ENCODE measurements around the gene GRID1.

GRID1 gene

DNA sequence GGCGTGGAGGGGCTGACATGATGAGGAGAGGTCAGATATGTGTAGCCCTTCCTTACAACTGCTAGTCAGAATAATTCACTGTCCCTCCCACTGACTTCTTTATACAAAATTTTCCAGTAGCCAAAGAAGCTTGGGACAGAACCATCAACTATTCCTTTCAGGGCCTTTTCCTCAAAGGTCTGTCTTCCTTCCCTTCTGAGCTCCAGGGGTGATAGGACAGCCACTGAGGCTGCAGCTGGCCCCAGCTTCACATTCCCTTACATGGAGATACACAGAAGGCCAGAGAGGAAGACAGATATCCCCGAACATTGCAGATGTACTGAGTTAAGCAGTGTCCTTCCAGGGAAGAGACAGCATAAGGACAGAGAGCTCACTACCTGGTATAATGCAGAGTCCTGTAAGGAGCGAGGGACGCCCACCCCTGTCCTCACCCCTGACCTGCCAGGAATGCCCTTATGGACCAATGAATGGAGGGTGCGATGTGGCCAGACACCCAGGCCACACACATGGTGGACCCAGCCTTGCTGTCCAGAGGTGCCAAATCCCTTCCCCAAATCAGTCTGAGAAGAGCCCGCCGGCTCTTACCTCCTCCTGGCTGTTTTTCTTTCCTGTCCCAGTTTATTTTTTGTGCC is 754.7 kb downstream of the GRID1 start:
- no peaks in the 10 kb centered on the region for H3K4me1 Mint-ChIP-seq (ENCODE audit: low read depth)
- H3K27ac Mint-ChIP-seq = no peak overlapping the region
- H3K9me3 Mint-ChIP-seq = no peaks in the 10 kb centered on the region
- intact Hi-C loops (cut with micrococcal nuclease) = no loop called here
- no peak overlapping the region for H3K4me3 Mint-ChIP-seq
- no peaks in the 10 kb centered on the region for H3K36me3 Mint-ChIP-seq (ENCODE audit: low read depth)
- no peaks in the 10 kb centered on the region for H3K27me3 Mint-ChIP-seq

DNA sequence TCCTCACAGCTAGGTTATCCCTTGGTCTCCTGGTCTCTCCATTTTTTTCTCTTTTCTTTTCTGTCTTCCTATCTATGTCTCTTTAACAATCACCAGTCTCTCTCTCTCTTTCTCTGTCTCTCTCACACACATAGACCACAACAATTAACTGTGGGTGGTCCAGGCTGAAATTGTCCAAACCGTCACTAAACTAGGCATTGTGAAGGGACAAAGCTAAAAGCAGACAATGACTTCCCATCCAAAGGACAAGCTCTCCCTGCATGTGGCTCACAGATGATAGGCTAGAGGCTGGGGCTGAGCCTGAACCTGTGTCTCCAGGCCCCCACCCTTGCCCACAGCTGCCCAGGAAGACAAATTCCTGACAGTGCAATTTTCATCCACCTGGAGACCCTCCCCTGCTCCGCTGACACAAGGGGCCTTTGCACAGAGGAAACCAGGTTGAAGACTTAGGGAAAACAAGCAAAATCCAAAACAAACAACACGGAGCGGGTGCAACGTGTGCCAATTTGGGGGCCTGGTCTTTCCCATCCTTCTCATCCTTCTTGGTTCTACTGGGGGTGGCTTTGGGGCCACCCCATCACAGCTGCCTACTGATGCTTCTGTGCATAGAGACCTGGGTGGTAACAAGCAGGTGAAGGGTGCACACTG is 755.4 kb downstream of the GRID1 start:
- Mint-ChIP-seq H3K27me3 (no peaks in the 10 kb centered on the region), H3K27ac (no peak overlapping the region), H3K4me3 (no peak overlapping the region), H3K9me3 (no peaks in the 10 kb centered on the region), H3K4me1 (ENCODE audit: low read depth) (no peaks in the 10 kb centered on the region), H3K36me3 (ENCODE audit: low read depth) (no peaks in the 10 kb centered on the region)
- intact Hi-C loops (cut with micrococcal nuclease) = no loop called here

DNA sequence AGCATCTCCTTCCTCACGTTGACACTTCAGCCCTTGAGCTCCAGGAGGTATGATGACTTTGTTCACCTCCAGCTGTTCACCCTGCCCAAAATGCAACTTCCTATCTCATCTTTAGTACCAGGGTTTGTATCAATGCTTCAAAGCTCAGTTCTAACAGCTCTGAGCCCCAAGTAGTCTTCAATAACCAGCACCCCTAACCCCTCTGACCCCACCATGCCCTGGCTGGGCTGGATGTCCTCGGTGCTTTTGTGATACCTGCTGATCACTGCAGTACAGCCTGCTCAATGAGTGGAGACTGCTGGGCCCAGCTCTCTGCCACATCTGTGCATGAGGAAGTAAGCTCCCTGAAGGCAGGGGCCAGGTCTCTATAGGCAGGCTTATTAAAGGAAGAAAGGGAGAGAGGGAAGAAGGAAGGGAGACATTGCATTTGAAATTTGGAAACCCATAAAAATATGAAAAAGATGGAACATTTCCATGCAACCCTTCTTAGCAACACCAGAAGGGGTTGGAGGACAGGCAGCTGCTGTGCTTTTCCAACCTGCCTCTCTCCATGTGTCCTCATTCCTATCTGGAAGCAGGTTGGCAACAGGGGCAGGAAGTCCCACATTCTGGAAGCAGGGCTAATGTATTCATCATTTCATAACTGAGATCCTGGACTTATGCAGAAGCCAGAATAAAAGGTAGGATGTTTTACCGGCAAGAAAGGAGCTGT is 756.1 kb downstream of the GRID1 start:
- intact Hi-C loops (cut with micrococcal nuclease) = no loop called here
- Mint-ChIP-seq H3K4me1 (ENCODE audit: low read depth) (no peaks in the 10 kb centered on the region), H3K27ac (no peak overlapping the region), H3K4me3 (no peak overlapping the region), H3K27me3 (no peaks in the 10 kb centered on the region), H3K9me3 (no peaks in the 10 kb centered on the region), H3K36me3 (ENCODE audit: low read depth) (no peaks in the 10 kb centered on the region)

DNA sequence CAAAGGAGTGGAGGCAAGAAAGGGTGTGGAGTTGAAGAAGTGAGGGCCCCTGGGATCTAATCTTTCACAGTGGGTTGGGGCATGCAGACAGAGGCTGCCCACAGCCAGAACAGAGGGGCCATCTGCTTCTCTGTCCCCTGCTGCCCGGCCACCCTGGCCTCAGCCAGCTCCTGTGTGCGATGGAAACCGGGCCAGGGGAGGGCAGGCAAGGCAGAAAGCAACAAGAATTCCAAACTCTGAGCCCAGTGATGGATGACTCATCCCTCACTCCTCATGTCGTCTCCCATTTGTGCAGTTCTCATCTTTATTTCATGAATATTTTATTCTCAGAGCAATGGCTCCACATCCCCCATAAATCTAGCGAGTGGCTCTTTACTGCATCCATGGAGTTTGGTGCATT is 757.1 kb downstream of the GRID1 start:
- no peaks in the 10 kb centered on the region for H3K36me3 Mint-ChIP-seq (ENCODE audit: low read depth)
- H3K9me3 Mint-ChIP-seq = no peaks in the 10 kb centered on the region
- H3K27ac Mint-ChIP-seq = no peak overlapping the region
- H3K4me1 Mint-ChIP-seq (ENCODE audit: low read depth) = no peaks in the 10 kb centered on the region
- no peaks in the 10 kb centered on the region for H3K27me3 Mint-ChIP-seq
- intact Hi-C loops (cut with micrococcal nuclease) = no loop called here
- no peak overlapping the region for H3K4me3 Mint-ChIP-seq

DNA sequence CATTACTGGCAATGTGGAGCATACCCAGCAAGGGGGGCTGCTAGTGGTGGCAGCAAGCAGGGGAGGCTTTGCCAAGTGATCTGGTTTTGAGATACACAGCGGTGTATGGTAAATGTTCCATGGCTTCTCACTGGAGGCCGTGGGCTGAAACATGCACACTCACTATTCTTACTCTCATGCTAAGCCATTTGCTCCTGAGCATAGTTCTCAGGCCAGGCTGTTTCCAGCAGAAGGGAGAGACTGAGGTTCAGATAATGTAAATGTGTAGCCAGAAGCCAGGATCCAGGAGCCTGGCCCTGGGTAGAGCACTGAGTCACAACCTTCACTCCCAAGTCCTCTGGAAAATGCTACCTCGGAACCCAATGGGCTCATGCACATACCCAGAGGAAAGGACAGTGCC is 757.9 kb downstream of the GRID1 start:
- no peak overlapping the region for H3K4me3 Mint-ChIP-seq
- no peak overlapping the region for H3K27ac Mint-ChIP-seq
- intact Hi-C loops (cut with micrococcal nuclease) = no loop called here
- no peaks in the 10 kb centered on the region for H3K27me3 Mint-ChIP-seq
- no peaks in the 10 kb centered on the region for H3K9me3 Mint-ChIP-seq
- H3K36me3 Mint-ChIP-seq (ENCODE audit: low read depth) = no peaks in the 10 kb centered on the region
- H3K4me1 Mint-ChIP-seq (ENCODE audit: low read depth) = no peaks in the 10 kb centered on the region

DNA sequence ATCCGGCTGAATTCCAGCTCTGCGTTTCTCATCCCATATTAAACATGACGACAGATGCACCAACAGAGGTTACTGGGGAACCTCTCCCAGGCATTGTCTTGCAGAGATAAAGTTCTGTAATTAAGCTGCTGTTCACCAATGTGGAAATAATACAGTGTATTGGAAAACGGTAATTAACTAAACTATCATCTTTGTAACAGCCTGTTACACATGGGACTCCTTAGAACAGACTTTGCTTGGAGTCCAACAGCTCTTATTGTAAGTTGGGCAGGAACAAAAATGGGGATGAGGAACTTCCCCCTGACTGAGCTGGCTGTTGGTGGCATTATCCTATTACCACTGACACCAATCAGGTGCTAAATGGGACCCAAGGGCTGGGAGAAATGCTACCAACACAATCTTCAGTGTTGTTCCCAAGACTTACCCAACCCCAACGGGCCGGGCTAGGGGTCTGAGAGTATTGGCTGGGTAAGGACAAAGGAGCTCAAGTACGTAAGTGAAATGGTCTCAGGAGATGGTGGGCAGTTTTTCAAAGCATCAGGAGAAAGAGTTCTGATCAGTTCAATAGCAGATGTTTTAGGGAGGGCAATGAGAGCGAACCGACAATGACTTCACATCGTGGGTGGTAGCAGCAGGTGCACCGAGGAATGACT is 759.4 kb downstream of the GRID1 start:
- Mint-ChIP-seq H3K27me3 (no peaks in the 10 kb centered on the region), H3K4me3 (no peak overlapping the region), H3K4me1 (ENCODE audit: low read depth) (no peaks in the 10 kb centered on the region), H3K27ac (no peak overlapping the region), H3K36me3 (ENCODE audit: low read depth) (no peaks in the 10 kb centered on the region), H3K9me3 (no peaks in the 10 kb centered on the region)
- intact Hi-C loops (cut with micrococcal nuclease) = no loop called here

DNA sequence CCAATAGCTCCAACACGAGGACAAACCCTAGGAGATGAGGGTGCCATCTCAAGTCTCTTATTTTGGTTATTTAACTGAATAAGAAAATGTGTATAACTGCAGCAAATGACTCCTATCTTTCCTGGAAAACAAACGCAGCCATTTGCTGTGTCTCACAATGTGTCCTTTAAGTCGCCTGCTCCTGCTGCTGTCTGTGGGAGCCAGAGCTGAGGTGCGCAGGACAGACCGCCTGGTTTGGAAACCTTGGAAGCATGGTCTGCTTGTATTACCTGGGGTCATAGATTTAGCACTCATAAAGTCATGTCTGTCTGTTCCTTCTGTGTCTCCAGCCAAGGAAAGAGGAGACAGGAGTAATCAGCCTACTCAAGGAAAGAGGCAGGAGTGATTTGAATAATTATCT is 760.2 kb downstream of the GRID1 start:
- H3K4me3 Mint-ChIP-seq = no peak overlapping the region
- no peak overlapping the region for H3K27ac Mint-ChIP-seq
- no peaks in the 10 kb centered on the region for H3K9me3 Mint-ChIP-seq
- no peaks in the 10 kb centered on the region for H3K27me3 Mint-ChIP-seq
- H3K36me3 Mint-ChIP-seq (ENCODE audit: low read depth) = no peaks in the 10 kb centered on the region
- H3K4me1 Mint-ChIP-seq (ENCODE audit: low read depth) = no peaks in the 10 kb centered on the region
- intact Hi-C loops (cut with micrococcal nuclease) = no loop called here

DNA sequence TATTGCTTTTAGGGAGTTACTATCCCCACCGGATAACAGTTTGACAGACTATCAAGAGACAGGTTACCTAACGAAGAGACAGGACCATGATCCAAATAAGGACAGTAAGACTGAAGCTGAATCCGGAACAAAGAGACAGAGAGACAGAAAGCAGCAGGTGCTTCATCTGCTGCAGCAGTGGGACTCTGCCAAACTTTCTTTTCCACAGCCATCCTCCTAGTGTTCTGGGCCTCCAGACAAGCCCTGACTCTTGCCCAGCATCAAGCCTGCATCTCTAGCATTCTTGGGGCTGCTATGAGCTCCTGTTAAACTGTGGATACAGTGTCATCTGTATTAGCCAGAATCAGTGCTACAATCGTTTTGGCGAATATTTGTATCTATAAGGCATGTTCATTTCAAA is 761.7 kb downstream of the GRID1 start:
- H3K36me3 Mint-ChIP-seq (ENCODE audit: low read depth) = no peaks in the 10 kb centered on the region
- no peak overlapping the region for H3K4me3 Mint-ChIP-seq
- H3K27ac Mint-ChIP-seq = no peak overlapping the region
- H3K4me1 Mint-ChIP-seq (ENCODE audit: low read depth) = no peaks in the 10 kb centered on the region
- intact Hi-C loops (cut with micrococcal nuclease) = no loop called here
- no peaks in the 10 kb centered on the region for H3K9me3 Mint-ChIP-seq
- no peaks in the 10 kb centered on the region for H3K27me3 Mint-ChIP-seq

DNA sequence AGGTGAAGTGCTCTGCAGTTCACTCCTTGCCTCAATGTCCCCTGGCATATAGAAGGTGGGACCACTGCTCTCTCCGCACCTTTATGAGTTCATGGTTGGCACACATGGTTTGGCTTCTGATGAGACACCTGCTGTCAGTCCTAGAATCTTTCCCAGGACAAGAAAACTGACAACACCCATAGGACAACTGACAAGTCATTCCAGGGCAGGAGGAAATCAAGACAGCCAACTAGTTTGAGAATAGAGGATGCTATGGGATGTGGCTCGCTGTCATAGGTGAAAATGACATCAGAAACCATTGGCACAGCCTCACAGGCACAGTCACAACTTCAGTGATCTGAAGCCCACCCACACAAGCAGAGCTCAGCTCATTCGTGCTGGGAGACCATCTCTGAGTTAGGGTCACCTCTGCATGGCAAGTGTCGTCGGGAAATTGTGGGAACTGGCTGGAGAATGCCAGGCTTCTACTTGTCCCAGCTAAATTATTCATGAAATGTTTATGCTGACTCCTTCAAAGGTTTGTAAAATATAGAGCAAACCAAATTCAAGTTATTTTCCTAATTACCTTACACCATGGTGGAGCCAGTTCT is 762.4 kb downstream of the GRID1 start:
- Mint-ChIP-seq H3K4me3 (no peak overlapping the region), H3K9me3 (no peaks in the 10 kb centered on the region), H3K27me3 (no peaks in the 10 kb centered on the region), H3K36me3 (ENCODE audit: low read depth) (no peaks in the 10 kb centered on the region), H3K27ac (no peak overlapping the region), H3K4me1 (ENCODE audit: low read depth) (no peaks in the 10 kb centered on the region)
- intact Hi-C loops (cut with micrococcal nuclease) = no loop called here

DNA sequence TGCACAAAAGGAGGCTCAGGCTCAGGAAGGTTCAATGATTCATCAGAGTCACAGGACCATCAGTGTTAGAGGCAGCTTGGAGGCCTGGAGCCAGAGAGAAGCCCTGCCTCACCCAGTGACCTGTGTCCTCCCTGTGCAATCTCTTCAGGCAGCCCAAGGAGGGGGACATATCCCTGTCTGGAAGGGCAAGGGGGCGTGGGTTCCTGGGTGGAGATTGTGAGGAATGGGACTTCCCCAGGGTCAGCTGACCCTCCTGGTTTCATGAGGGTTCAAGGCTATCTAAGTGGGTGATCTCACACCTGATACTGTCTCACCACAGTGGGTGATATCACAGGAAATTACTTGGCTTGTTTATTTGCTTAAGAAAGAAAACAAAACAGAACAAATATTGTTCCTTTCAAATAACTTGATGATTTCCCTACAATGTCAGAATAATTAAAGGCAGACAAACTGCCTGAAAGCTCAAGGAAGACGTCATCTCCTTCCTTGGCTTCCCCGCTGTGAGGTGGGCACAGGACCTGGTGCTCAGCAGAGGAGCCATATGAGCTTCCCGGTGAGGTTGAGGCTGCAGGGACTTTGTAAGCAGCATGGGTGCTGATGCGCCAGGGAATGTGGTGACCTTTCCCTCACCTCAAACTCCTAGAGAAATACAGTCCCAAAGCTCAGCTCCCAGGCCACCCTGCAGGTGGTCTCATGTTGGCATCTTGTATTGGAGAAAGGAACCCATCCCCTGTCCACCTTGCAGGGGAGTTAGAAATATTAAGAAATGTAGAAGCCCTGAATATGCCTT is 763.2 kb downstream of the GRID1 start:
- intact Hi-C loops (cut with micrococcal nuclease) = no loop called here
- no peaks in the 10 kb centered on the region for H3K9me3 Mint-ChIP-seq
- H3K27ac Mint-ChIP-seq = no peak overlapping the region
- H3K4me1 Mint-ChIP-seq (ENCODE audit: low read depth) = no peaks in the 10 kb centered on the region
- H3K36me3 Mint-ChIP-seq (ENCODE audit: low read depth) = no peaks in the 10 kb centered on the region
- no peak overlapping the region for H3K4me3 Mint-ChIP-seq
- H3K27me3 Mint-ChIP-seq = no peaks in the 10 kb centered on the region

DNA sequence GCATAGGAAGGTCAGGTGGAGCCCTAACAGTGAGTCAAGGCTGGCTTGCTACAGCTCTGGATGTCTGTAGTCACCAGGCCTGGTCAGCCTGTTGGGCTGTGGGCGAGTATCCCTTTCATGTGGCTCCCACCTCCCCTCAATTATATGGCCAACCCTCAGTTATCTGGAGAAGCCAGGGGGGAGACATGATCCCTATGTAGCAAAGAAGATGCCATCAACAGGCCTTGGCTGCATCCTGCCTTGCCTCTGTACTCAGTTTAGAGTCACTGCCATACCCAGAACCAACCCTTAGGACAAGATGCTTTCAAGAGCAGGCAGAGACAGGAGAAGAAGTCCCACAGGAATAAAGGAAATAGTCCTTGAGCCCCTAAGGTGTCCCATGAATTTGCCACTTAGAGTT is 763.9 kb downstream of the GRID1 start:
- Mint-ChIP-seq H3K4me1 (ENCODE audit: low read depth) (no peaks in the 10 kb centered on the region), H3K36me3 (ENCODE audit: low read depth) (no peaks in the 10 kb centered on the region), H3K9me3 (no peaks in the 10 kb centered on the region), H3K4me3 (no peak overlapping the region), H3K27ac (no peak overlapping the region), H3K27me3 (no peaks in the 10 kb centered on the region)
- intact Hi-C loops (cut with micrococcal nuclease) = no loop called here

DNA sequence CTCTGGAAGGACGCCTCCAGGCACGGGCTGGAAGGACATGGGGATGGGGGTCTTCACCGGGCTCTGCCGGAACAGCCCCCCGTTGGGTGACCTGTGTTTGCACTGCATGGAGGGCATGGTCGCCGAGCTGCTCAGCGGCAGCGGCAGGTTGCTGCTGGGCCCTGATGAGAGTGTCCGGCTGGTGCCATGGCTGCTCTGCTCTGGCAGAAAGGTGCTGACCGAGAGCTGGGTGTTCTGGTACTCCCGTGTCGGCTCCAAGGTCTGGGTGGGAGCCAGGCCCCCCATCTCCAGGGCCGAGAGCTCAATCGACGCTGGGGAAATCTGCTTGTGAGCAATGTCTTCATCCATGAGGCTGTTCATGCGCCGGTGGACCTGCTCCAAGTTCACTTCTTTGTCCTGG is 764.3 kb downstream of the GRID1 start:
- H3K4me1 Mint-ChIP-seq (ENCODE audit: low read depth) = no peaks in the 10 kb centered on the region
- no peaks in the 10 kb centered on the region for H3K36me3 Mint-ChIP-seq (ENCODE audit: low read depth)
- no peak overlapping the region for H3K27ac Mint-ChIP-seq
- intact Hi-C loops (cut with micrococcal nuclease) = no loop called here
- no peaks in the 10 kb centered on the region for H3K9me3 Mint-ChIP-seq
- no peak overlapping the region for H3K4me3 Mint-ChIP-seq
- no peaks in the 10 kb centered on the region for H3K27me3 Mint-ChIP-seq

DNA sequence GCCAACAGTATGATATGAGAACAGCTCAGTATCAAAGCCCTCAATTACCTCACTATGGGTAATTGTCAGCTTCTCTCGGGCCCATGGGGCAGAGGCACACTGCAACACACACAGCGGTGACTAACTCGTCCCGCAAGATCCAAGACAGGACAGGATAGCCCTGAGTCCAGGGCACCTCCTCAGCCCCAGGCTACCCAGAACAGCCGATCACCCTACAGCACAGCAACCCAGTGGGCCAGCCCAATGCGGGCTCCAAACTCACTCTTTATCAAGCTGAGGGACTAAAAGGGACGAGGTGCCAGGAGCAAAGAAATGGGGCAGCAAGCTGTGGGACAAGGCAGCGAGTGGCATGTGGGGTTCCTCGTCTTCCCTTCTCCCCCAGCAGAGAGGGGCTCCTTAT is 765.1 kb downstream of the GRID1 start:
- Mint-ChIP-seq H3K27me3 (no peaks in the 10 kb centered on the region), H3K36me3 (ENCODE audit: low read depth) (no peaks in the 10 kb centered on the region), H3K4me1 (ENCODE audit: low read depth) (no peaks in the 10 kb centered on the region), H3K27ac (no peak overlapping the region), H3K4me3 (no peak overlapping the region), H3K9me3 (no peaks in the 10 kb centered on the region)
- intact Hi-C loops (cut with micrococcal nuclease) = no loop called here

Measured in dendritic cell treated with granulocyte-macrophage colony-stimulating factor and Interleukin-4, amounts not matched to agents 40 ng/mL and 50 ng/mL, for 4 days (primary cell).